OCI-LY1 (cell line): Measurements from ENCODE around the gene DVL1.

ENCODE experiments used
- CTCF ChIP-seq: fragments of 200-600 bp; sonication (generic), shearing (Covaris generic); IDR thresholded peaks from 2 replicates; pipeline ENCODE4 v1.5.1; 2017; ENCODE audit warnings: mild to moderate bottlenecking, antibody characterized with exemption, low read length, moderate library complexity, mixed read lengths
- EZH2 ChIP-seq: fragments of 200-600 bp; sonication (generic), shearing (Covaris generic); IDR thresholded peaks from 2 replicates; pipeline ENCODE4 v1.8.0; 2017; ENCODE audit warnings: borderline replicate concordance, mixed run types, mild to moderate bottlenecking, antibody characterized with exemption, low read length, moderate library complexity, mixed read lengths

DNA sequence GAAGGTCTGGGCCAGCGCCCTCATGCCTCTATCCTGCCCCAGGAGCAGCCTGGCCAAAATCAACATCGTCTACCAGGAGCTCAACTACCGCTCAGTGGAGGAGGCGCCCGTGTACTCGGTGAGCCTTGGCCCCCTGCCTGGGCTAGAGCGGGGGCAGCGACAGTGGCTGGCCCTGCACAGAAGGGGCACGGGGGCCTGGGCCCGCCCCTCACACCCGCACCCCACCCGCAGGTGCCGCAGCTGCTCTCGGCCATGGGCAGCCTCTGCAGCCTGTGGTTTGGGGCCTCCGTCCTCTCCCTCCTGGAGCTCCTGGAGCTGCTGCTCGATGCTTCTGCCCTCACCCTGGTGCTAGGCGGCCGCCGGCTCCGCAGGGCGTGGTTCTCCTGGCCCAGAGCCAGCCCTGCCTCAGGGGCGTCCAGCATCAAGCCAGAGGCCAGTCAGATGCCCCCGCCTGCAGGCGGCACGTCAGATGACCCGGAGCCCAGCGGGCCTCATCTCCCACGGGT is 58.1 kb downstream of the DVL1 start:
- TF ChIP-seq CTCF (no peak), EZH2 (no peak)
